GM12878 (cell line): Measurements from ENCODE around the gene KAZN. TPM values are rescaled to one million over a fixed set of nuclear protein-coding genes. Genes with fewer than 3 reads are reported as not detected.

Experiments
- ATAC-seq: fragments of 200-7000 bp; cut with Tn5 transposase; 3 replicates; pipeline ENCODE4 v1.9.1; 2020; ENCODE audit warnings: mild to moderate bottlenecking, moderate library complexity
- BruUV-seq: library from RNA; stranded (reverse); fragments of 400-500 nt; replicated peaks from 2 replicates; lab custom pipeline; 2021; lab: Mats Ljungman, UMichigan
- CTCF ChIA-PET: fragments of 300-600 bp; sonication (Branson Sonifier 250); formaldehyde crosslinking; extraction: SDS; loops from one replicate; lab custom pipeline; 2021; ENCODE audit warnings: inconsistent platforms; lab: Yijun Ruan, JAX
- POLR2A ChIA-PET: fragments of 350-600 bp; formaldehyde crosslinking; extraction: SDS; loops from one replicate; lab custom pipeline; 2021; ENCODE audit warnings: inconsistent platforms; lab: Charles Lee
- RAD21 ChIA-PET: fragments of 300-600 bp; sonication (Branson Sonifier 250); formaldehyde crosslinking; loops from one replicate; lab custom pipeline; 2023; ENCODE audit warnings: antibody characterized with exemption; ENCODE audit not compliant: unreplicated experiment; lab: Charles Lee
- SMC1A ChIA-PET: fragments of 300-600 bp; sonication (Branson Sonifier 250); formaldehyde crosslinking; loops from one replicate; lab custom pipeline; 2023; ENCODE audit not compliant: unreplicated experiment, uncharacterized antibody; lab: Charles Lee
- DNase-seq: peaks from one replicate; pipeline ENCODE4 v3.0.0-alpha.2; 2011; ENCODE audit warnings: low read depth, low spot score
- FAIRE-seq: peaks from 3 replicates; lab custom pipeline; 2011; peaks lifted over from hg19 to GRCh38; lab: Jason Lieb, UNC
- H2AFZ ChIP-seq: 2 replicates; pipeline ENCODE4 v1.6.0; 2011; ENCODE audit warnings: low read depth, low read length, control low read depth; ENCODE audit not compliant: control insufficient read depth
- H3K27ac ChIP-seq: 2 replicates; pipeline ENCODE4 v1.5.1; 2011; ENCODE audit warnings: control low read depth; ENCODE audit not compliant: control insufficient read depth, insufficient read depth
- H3K27me3 ChIP-seq, 2 experiments: replicated peaks in 1 of 2; 2 replicates each; pipeline versions ENCODE4 v1.6.0 to v1.6.1; 2011; ENCODE audit warnings: low read length in 1 of 2; ENCODE audit not compliant: control insufficient read depth in 2 of 2, insufficient read depth in 2 of 2
- H3K36me3 ChIP-seq, 2 experiments: 2 replicates each; pipeline ENCODE4 v1.5.1; 2011; ENCODE audit warnings: low read length in 1 of 2; ENCODE audit not compliant: control insufficient read depth in 2 of 2, insufficient read depth in 2 of 2
- H3K4me1 ChIP-seq: 2 replicates; pipeline ENCODE4 v1.6.1; 2011; ENCODE audit warnings: mild to moderate bottlenecking, low read length, moderate library complexity, mixed read lengths; ENCODE audit not compliant: control insufficient read depth, insufficient read depth
- H3K4me2 ChIP-seq: 2 replicates; pipeline ENCODE4 v1.6.0; 2011; ENCODE audit warnings: control low read depth; ENCODE audit not compliant: control insufficient read depth, insufficient read depth
- H3K4me3 ChIP-seq: fragments of 200-600 bp; sonication (generic); 2 replicates; pipeline ENCODE4 v1.5.1; 2016
- H3K79me2 ChIP-seq: 2 replicates; pipeline ENCODE4 v1.6.0; 2011; ENCODE audit warnings: low read length; ENCODE audit not compliant: control insufficient read depth, insufficient read depth
- H3K9ac ChIP-seq: 2 replicates; pipeline ENCODE4 v1.8.0; 2011; ENCODE audit warnings: low read length, control low read depth, mixed read lengths; ENCODE audit not compliant: control insufficient read depth, insufficient read depth
- H3K9me3 ChIP-seq: replicated peaks from 3 replicates; pipeline ENCODE4 v1.5.1; 2011; ENCODE audit warnings: mild to moderate bottlenecking, low read length; ENCODE audit not compliant: control insufficient read depth, insufficient read depth
- H4K20me1 ChIP-seq: 2 replicates; pipeline ENCODE4 v1.6.0; 2011; ENCODE audit not compliant: control insufficient read depth, insufficient read depth
- TARDBP ChIP-seq: IDR thresholded peaks from 2 replicates; pipeline ENCODE4 v1.6.1; 2016; ENCODE audit warnings: borderline replicate concordance
- ZBTB11 ChIP-seq: fragments of 450-650 bp; formaldehyde crosslinking; IDR thresholded peaks from 2 replicates; pipeline ENCODE4 v1.5.0; 2022; ENCODE audit warnings: mild to moderate bottlenecking, missing genetic modification characterization
- WGBS: methylation state at CpG from one replicate; pipeline ENCODE4 v1.1.6; 2016; ENCODE audit warnings: low lambda C conversion rate; ENCODE audit not compliant: insufficient replicate concordance, insufficient coverage; ENCODE audit errors: missing lambda C conversion rate; 5-methylcytosine and 5-hydroxymethylcytosine counted together
- in situ Hi-C: fragments of 300-500 bp; cut with MboI; formaldehyde crosslinking; loops from 9 replicates; pipeline ENCODE4 v1.14.3; 2018; ENCODE audit warnings: mixed read lengths
- intact Hi-C: fragments of 100-400 bp; cut with micrococcal nuclease; formaldehyde crosslinking; loops from one replicate; pipeline ENCODE4 v1.14.2; 2022; ENCODE audit not compliant: unreplicated experiment
- polyA plus RNA-seq, 11 experiments: library from polyadenylated mRNA; depleted of rRNA in 4 of 11; unstranded in 6 of 11; stranded (reverse) in 5 of 11; fragments of >200 nt; fragmentation: Nextera tagmentation in 4 of 11; fragmentation: Illumina TruSeq in 1 of 11; extraction: Ambion mirVana in 4 of 11; extraction: Trizol in 1 of 11; gene quantifications; 1 replicate in 1 of 11; 2 replicates in 10 of 11; pipeline versions ENCODE4 v1.2.1 to v1.2.3, GENCODE V29; 2011 to 2016; ENCODE audit warnings: inconsistent platforms in 2 of 11, missing spikeins in 2 of 11, low read depth in 1 of 11
- total RNA-seq, 4 experiments: library from RNA; depleted of rRNA in 3 of 4; stranded (reverse); fragments of >200 nt in 3 of 4; fragmentation: Illumina TruSeq in 1 of 4; extraction: Trizol in 1 of 4; gene quantifications; 2 replicates each; pipeline versions ENCODE4 v1.2.1 to v1.2.3, GENCODE V29; 2013 to 2021

KAZN gene
- total and polyA plus RNA-seq, 10 of the 15 experiments (the other 5 are each of a cell fraction or from before 2014, with no cell fraction given) = 0.72 to 4.0 (median 1.2) TPM

GRCh38 chr1:14944471-14944985, 346.0 kb downstream of the KAZN start (continued):
- no peak for TF ChIP-seq ZBTB11 (CRISPR knock-in tag)

- intact Hi-C loops (no loop called here), in situ Hi-C loops (no loop called here)
- Histone ChIP-seq H3K9me3 (no peaks in the 10 kb centered on the region), H3K27ac (no peak overlapping the region), H3K4me1 (no peaks in the 10 kb centered on the region), H4K20me1 (no peaks in the 10 kb centered on the region), H2AFZ (no peak overlapping the region), H3K9ac (no peak overlapping the region), H3K36me3 (no peaks in the 10 kb centered on the region), H3K4me2 (no peak overlapping the region), H3K27me3 (no peaks in the 10 kb centered on the region; a peak in 1 of 4 replicates), H3K79me2 (no peaks in the 10 kb centered on the region), H3K4me3 (no peak overlapping the region)
- BruUV-seq = no TSS peak
- WGBS = 36% methylated on average over 20 of the region's 26 CpGs
- DNase-seq = no peak
- POLR2A ChIA-PET = no interaction called here
- FAIRE-seq = no peak
- no peak for TF ChIP-seq TARDBP
- ATAC-seq = no peak
- RAD21 ChIA-PET = no interaction called here
- CTCF ChIA-PET = no interaction called here
- SMC1A ChIA-PET = no interaction called here
Observed at GRCh38 chr1:14945132-14946010, 346.9 kb downstream of the KAZN start.
